ENCODE measurements around the gene GREB1.

Gene GREB1

DNA sequence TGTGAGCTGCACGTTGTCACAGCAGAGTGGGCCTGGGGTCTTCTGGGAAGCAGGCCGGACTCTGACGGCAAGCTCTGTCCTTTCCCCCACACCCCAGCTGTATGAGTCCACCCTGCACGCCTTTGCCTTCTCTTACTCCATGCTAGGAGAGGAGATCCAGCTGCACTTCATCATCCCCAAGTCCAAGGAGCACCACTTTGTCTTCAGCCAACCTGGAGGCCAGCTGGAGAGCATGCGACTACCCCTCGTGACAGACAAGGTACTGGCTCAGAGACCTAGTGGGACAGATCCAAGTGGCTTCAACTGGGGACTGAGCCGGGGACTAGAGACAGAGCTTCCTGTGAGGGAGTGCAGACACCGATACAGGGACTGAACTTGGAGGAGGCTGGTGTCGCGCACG is 96.0 kb downstream of the GREB1 start:
- Histone ChIP-seq H3K9ac (no peak overlapping the region), H3K4me1 (no peaks in the 10 kb centered on the region), H3K79me2 (no peaks in the 10 kb centered on the region), H3K4me3 (ENCODE audit: low read depth, low read length) (no peak overlapping the region), H3K27ac (no peak overlapping the region), H3K36me3 (ENCODE audit: control insufficient read depth, insufficient read depth, low read length) (no peaks in the 10 kb centered on the region), H3K27me3 (ENCODE audit: control insufficient read depth, insufficient read depth, low read length) (no peaks in the 10 kb centered on the region), H3K9me3 (ENCODE audit: control insufficient read depth, low read length) (no peaks in the 10 kb centered on the region), H2AFZ (no peak overlapping the region), H3K4me2 (ENCODE audit: low read length) (no peak overlapping the region)
- TF ChIP-seq, protein P1, sequence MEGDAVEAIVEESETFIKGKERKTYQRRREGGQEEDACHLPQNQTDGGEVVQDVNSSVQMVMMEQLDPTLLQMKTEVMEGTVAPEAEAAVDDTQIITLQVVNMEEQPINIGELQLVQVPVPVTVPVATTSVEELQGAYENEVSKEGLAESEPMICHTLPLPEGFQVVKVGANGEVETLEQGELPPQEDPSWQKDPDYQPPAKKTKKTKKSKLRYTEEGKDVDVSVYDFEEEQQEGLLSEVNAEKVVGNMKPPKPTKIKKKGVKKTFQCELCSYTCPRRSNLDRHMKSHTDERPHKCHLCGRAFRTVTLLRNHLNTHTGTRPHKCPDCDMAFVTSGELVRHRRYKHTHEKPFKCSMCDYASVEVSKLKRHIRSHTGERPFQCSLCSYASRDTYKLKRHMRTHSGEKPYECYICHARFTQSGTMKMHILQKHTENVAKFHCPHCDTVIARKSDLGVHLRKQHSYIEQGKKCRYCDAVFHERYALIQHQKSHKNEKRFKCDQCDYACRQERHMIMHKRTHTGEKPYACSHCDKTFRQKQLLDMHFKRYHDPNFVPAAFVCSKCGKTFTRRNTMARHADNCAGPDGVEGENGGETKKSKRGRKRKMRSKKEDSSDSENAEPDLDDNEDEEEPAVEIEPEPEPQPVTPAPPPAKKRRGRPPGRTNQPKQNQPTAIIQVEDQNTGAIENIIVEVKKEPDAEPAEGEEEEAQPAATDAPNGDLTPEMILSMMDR (IDR thresholded peaks at IDR 0.05): no peak

DNA sequence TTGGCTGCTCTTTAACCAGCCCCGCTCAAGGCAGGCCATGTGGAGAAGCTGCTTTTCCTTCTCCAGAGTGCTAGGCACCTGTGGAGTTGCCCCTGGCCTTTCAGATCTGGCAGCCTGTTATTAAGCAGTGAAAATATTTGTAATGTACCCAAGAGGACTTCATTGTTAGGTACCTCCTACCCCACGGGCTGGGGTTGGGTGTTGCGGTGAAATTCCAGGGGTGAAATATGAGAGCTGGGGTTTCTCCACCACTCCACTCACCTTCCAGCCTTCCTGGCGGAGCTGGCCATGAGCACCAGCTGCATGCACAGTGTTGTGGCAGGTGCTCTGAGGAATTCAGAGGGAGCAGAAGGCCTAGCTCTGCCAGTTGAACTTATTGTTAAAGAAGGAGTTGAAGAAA is 97.0 kb downstream of the GREB1 start:
- TF ChIP-seq, protein P1 (IDR thresholded peaks at IDR 0.05): no peak
- no peak overlapping the region for H3K9ac ChIP-seq
- no peak overlapping the region for H3K4me2 ChIP-seq (ENCODE audit: low read length)
- H3K27me3 ChIP-seq (ENCODE audit: control insufficient read depth, insufficient read depth, low read length): no peaks in the 10 kb centered on the region
- no peaks in the 10 kb centered on the region for H3K36me3 ChIP-seq (ENCODE audit: control insufficient read depth, insufficient read depth, low read length)
- H3K9me3 ChIP-seq (ENCODE audit: control insufficient read depth, low read length): no peaks in the 10 kb centered on the region
- H3K4me3 ChIP-seq (ENCODE audit: low read depth, low read length): no peak overlapping the region
- no peaks in the 10 kb centered on the region for H3K4me1 ChIP-seq
- H3K27ac ChIP-seq: no peak overlapping the region
- no peak overlapping the region for H2AFZ ChIP-seq
- no peaks in the 10 kb centered on the region for H3K79me2 ChIP-seq

DNA sequence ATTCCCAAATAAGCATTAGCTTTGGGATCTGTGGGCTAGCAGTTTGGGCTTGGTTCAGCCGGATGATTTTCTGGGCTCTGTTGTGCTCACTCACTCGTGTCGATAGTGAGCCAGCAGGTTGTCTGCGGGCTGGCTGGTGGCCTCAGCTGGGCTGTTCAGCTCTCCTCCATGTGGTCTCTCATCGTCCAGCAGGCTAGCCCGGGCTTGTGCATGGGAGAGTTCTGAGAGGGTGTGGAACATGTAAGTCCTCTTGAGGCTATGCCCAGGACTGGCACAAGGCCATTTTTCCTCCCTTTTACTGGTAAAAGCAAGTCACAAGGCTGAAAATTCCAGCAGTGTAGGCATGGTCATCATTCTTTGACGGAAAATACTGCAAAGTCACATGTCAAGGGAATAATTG is 97.6 kb downstream of the GREB1 start:
- no peaks in the 10 kb centered on the region for H3K9me3 ChIP-seq (ENCODE audit: control insufficient read depth, low read length)
- H3K9ac ChIP-seq: no peak overlapping the region
- TF ChIP-seq, protein P1 (IDR thresholded peaks at IDR 0.05): no peak
- H3K79me2 ChIP-seq: no peaks in the 10 kb centered on the region
- no peak overlapping the region for H3K4me3 ChIP-seq (ENCODE audit: low read depth, low read length)
- no peak overlapping the region for H2AFZ ChIP-seq
- no peak overlapping the region for H3K4me2 ChIP-seq (ENCODE audit: low read length)
- no peak overlapping the region for H3K27ac ChIP-seq
- no peaks in the 10 kb centered on the region for H3K27me3 ChIP-seq (ENCODE audit: control insufficient read depth, insufficient read depth, low read length)
- H3K4me1 ChIP-seq: no peaks in the 10 kb centered on the region
- no peaks in the 10 kb centered on the region for H3K36me3 ChIP-seq (ENCODE audit: control insufficient read depth, insufficient read depth, low read length)

DNA sequence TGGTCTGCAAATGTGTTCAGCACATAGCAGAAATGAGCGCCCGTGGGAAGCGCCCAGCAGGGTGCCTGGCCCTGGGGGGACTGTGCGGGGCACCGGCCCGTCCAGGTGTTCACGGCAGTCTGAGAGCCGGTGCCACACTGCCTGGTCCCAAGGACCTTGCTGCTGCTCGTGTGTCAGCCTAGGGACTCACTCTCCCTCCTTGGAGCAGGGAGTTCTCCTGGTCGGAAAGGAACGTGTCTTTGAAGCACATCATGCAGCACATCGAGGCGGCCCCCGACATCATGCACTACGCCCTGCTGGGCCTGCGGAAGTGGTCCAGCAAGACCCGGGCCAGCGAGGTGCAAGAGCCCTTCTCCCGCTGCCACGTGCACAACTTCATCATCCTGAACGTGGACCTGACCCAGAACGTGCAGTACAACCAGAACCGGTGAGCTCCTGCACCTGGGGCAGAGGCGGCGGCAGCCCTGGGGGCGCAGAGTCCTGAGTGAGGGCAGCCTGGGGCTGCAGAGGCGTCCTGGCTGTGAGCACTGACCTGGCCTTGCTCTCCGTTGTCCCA is 100.2 kb downstream of the GREB1 start:
- no peaks in the 10 kb centered on the region for H3K9me3 ChIP-seq (ENCODE audit: control insufficient read depth, low read length)
- H3K79me2 ChIP-seq: no peaks in the 10 kb centered on the region
- H3K27ac ChIP-seq: no peak overlapping the region
- H3K27me3 ChIP-seq (ENCODE audit: control insufficient read depth, insufficient read depth, low read length): no peaks in the 10 kb centered on the region
- no peak overlapping the region for H3K4me3 ChIP-seq (ENCODE audit: low read depth, low read length)
- H3K36me3 ChIP-seq (ENCODE audit: control insufficient read depth, insufficient read depth, low read length): no peaks in the 10 kb centered on the region
- no peak overlapping the region for H3K9ac ChIP-seq
- no peak overlapping the region for H2AFZ ChIP-seq
- TF ChIP-seq, protein P1 (IDR thresholded peaks at IDR 0.05): no peak
- H3K4me1 ChIP-seq: no peaks in the 10 kb centered on the region
- H3K4me2 ChIP-seq (ENCODE audit: low read length): no peak overlapping the region

DNA sequence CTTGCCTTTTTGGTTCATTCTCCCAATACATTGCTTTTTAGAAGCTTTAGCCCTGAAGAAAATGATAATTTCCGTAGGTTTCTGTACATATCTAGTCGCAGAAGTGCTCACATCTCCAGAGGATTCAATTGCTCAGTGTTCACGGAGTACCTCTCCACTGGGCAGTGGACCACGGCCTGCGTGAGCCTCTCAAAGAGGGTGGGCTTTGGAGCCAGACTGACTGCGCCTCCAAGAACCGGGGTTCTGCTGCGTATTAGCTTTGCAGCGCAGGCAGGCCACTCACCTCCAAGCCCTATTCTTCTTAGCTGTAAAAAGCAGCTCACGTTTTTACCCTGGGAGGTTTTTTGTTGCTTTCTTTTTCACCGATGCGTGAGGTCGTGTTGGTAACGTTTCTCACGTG is 100.7 kb downstream of the GREB1 start:
- H3K9ac ChIP-seq: no peak overlapping the region
- TF ChIP-seq, protein P1 (IDR thresholded peaks at IDR 0.05): no peak
- no peak overlapping the region for H2AFZ ChIP-seq

More for the DNA sequence above, 100.7 kb downstream of the GREB1 start:
- no peak overlapping the region for H3K4me3 ChIP-seq (ENCODE audit: low read depth, low read length)
- no peaks in the 10 kb centered on the region for H3K4me1 ChIP-seq
- H3K4me2 ChIP-seq (ENCODE audit: low read length): no peak overlapping the region
- H3K27me3 ChIP-seq (ENCODE audit: control insufficient read depth, insufficient read depth, low read length): no peaks in the 10 kb centered on the region
- H3K9me3 ChIP-seq (ENCODE audit: control insufficient read depth, low read length): no peaks in the 10 kb centered on the region
- no peaks in the 10 kb centered on the region for H3K36me3 ChIP-seq (ENCODE audit: control insufficient read depth, insufficient read depth, low read length)
- no peaks in the 10 kb centered on the region for H3K79me2 ChIP-seq
- no peak overlapping the region for H3K27ac ChIP-seq
